CD4-positive, alpha-beta T cell (primary cell): ENCODE data around the gene SLMAP. TPM values are rescaled to one million over a fixed set of nuclear protein-coding genes. Genes with fewer than 3 reads are reported as not detected.

Source experiments
- ATAC-seq: fragments of 200-7000 bp; cut with Tn5 transposase; one replicate; pipeline ENCODE4 v1.10.0; 2022; ENCODE audit warnings: mild to moderate bottlenecking; ENCODE audit not compliant: poor library complexity
- CTCF ChIA-PET: fragments of 350-600 bp; sonication (Branson Sonifier 250); formaldehyde crosslinking; loops from one replicate; lab custom pipeline; 2021; ENCODE audit warnings: antibody characterized with exemption, inconsistent platforms; lab: Charles Lee
- POLR2A ChIA-PET: fragments of 350-600 bp; sonication (Branson Sonifier 250); formaldehyde crosslinking; loops from one replicate; lab custom pipeline; 2021; ENCODE audit warnings: antibody characterized with exemption, inconsistent platforms; lab: Charles Lee
- DNase-seq, 14 experiments: peaks; one replicate each; pipeline ENCODE4 v3.0.0-alpha.2; 2013 to 2020; ENCODE audit warnings: mixed read lengths in 2 of 14
- H3K27ac ChIP-seq, 2 donors: one replicate each; pipeline versions ENCODE4 v1.5.1 to v1.7.0; 2013; ENCODE audit warnings: low read length in 2 of 2, low read depth in 1 of 2, mild to moderate bottlenecking in 1 of 2
- H3K27me3 ChIP-seq, 2 experiments: 1 replicate in 1 of 2; 2 replicates in 1 of 2; pipeline versions ENCODE4 v1.6.1 to v1.7.0; 2013; ENCODE audit warnings: low read length in 2 of 2, control low read depth in 1 of 2, mild to moderate bottlenecking in 1 of 2, moderate library complexity in 1 of 2; ENCODE audit not compliant: insufficient read depth in 2 of 2, control insufficient read depth in 1 of 2
- H3K36me3 ChIP-seq: one replicate; pipeline ENCODE4 v1.6.1; 2013; ENCODE audit warnings: low read length, control low read depth; ENCODE audit not compliant: insufficient read depth
- H3K4me1 ChIP-seq: one replicate; pipeline ENCODE4 v1.6.1; 2013; ENCODE audit warnings: low read length, control low read depth; ENCODE audit not compliant: insufficient read depth
- H3K4me3 ChIP-seq: one replicate; pipeline ENCODE4 v1.5.1; 2013; ENCODE audit warnings: mild to moderate bottlenecking, low read length, moderate library complexity
- H3K9me3 ChIP-seq, 2 experiments: 1 replicate in 1 of 2; 2 replicates in 1 of 2; pipeline versions ENCODE4 v1.6.1 to v1.7.0; 2013; ENCODE audit warnings: low read length in 2 of 2, mild to moderate bottlenecking in 2 of 2, control low read depth in 1 of 2, moderate library complexity in 1 of 2; ENCODE audit not compliant: control insufficient read depth in 1 of 2, insufficient read depth in 1 of 2
- H3K27ac Mint-ChIP-seq: one replicate; pipeline ENCODE4 v1.8.0; 2020; ENCODE audit warnings: mixed read lengths
- H3K27me3 Mint-ChIP-seq: one replicate; pipeline ENCODE4 v1.8.0; 2021; ENCODE audit warnings: mixed read lengths
- H3K36me3 Mint-ChIP-seq: one replicate; pipeline ENCODE4 v1.8.0; 2021; ENCODE audit warnings: low read depth, mixed read lengths
- H3K4me1 Mint-ChIP-seq: one replicate; pipeline ENCODE4 v1.8.0; 2021; ENCODE audit warnings: low read depth, mixed read lengths
- H3K4me3 Mint-ChIP-seq: one replicate; pipeline ENCODE4 v1.8.0; 2020; ENCODE audit warnings: mild to moderate bottlenecking, mixed read lengths
- H3K9me3 Mint-ChIP-seq: one replicate; pipeline ENCODE4 v1.8.0; 2020; ENCODE audit warnings: mixed read lengths
- intact Hi-C, 2 experiments: fragments of 100-400 bp; cut with DNase I in 1 of 2; cut with micrococcal nuclease in 1 of 2; formaldehyde crosslinking; loops; one replicate each; pipeline versions ENCODE4 v1.15.1 to v1.9.0; 2023 to 2025; cut with DNase I, micrococcal nuclease
- total RNA-seq, 174 experiments: library from RNA in 2 of 174; stranded (reverse) in 2 of 174; gene quantifications; one replicate each; pipeline ENCODE4 v1.2.3 and lab custom pipeline; 2021 to 2026
- TF ChIP-seq, protein P1 (sequence below): fragments of 200-600 bp; IDR thresholded peaks from one replicate; pipeline ENCODE4 v1.8.0; 2022; ENCODE audit warnings: antibody characterized with exemption, mild to moderate bottlenecking

SLMAP gene
- total RNA-seq, 2 experiments from 2014 or later: 51.3 to 52.2 TPM

DNA sequence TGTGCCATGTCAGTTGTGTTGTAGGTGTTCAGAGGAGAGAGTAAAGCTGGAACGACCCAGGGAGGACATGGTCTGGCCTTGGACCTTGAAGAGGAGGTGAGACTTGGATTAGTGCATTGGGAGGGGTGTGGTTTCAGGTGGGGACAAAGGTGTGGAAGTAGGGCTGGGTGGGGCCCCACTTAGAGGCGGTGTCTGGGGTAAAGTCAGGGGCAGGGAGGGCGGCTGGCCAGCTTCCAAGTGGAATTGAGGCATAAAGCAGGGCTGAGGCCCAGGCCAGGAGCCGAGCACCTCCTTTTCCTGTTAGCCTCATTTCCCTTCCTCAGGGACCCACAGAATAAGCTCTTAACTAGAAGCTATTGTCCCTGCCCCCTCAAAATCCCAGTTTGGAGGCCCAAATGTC is 215.9 kb downstream of the SLMAP start:
- H3K36me3 ChIP-seq: no peaks in the 10 kb centered on the region
- TF ChIP-seq, protein P1, sequence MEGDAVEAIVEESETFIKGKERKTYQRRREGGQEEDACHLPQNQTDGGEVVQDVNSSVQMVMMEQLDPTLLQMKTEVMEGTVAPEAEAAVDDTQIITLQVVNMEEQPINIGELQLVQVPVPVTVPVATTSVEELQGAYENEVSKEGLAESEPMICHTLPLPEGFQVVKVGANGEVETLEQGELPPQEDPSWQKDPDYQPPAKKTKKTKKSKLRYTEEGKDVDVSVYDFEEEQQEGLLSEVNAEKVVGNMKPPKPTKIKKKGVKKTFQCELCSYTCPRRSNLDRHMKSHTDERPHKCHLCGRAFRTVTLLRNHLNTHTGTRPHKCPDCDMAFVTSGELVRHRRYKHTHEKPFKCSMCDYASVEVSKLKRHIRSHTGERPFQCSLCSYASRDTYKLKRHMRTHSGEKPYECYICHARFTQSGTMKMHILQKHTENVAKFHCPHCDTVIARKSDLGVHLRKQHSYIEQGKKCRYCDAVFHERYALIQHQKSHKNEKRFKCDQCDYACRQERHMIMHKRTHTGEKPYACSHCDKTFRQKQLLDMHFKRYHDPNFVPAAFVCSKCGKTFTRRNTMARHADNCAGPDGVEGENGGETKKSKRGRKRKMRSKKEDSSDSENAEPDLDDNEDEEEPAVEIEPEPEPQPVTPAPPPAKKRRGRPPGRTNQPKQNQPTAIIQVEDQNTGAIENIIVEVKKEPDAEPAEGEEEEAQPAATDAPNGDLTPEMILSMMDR: no peak
- CTCF ChIA-PET: no interaction called here
- H3K27ac ChIP-seq: no peak overlapping the region
- H3K4me1 ChIP-seq: peaks cover 17% of the 10 kb centered on the region
- no peaks in the 10 kb centered on the region for H3K36me3 Mint-ChIP-seq
- H3K27ac Mint-ChIP-seq: no peak overlapping the region
- H3K4me3 ChIP-seq: no peak overlapping the region
- H3K27me3 Mint-ChIP-seq: no peaks in the 10 kb centered on the region
- no peak for DNase-seq
- POLR2A ChIA-PET: no interaction called here
- intact Hi-C loops: no loop called here
- peaks cover 24% of the 10 kb centered on the region for H3K4me1 Mint-ChIP-seq
- H3K9me3 ChIP-seq: peaks cover 0 to 8% of the 10 kb centered on the region in 2 experiments
- no peak for ATAC-seq
- no peaks in the 10 kb centered on the region for H3K27me3 ChIP-seq
- H3K9me3 Mint-ChIP-seq: peaks cover 6% of the 10 kb centered on the region
- H3K4me3 Mint-ChIP-seq: no peak overlapping the region

DNA sequence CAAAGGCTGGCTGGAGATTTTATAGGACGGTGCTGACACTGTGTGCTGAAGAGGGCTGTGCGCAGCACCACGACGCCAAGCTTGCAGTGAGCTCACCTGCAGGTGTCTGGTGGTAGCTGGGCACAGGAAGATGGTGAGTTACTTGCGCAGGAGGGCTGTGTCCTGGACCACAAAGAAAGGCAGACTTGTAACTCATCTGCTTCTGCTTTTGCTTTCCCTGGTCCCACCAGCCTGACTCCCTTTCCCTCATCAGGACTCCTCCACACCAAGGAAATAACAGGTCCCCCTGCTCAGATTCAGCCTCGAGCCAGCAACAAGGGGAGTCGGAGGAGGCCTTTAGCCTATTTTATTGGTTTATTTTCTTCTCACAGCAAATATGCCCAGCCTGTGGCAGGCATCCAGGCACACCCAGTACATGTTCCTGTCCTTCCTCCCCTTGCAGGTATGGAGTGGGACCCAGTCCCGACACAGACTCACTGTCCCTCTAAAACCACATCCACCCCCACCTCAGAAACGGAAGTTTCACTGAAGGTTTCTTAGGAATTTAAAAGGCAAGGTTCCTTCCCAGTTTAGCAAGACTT is 216.5 kb downstream of the SLMAP start:
- Histone ChIP-seq H3K27me3 (no peaks in the 10 kb centered on the region), H3K9me3 (peaks cover 0 to 5% of the 10 kb centered on the region in 2 experiments), H3K36me3 (no peaks in the 10 kb centered on the region), H3K27ac (no peak overlapping the region), H3K4me3 (no peak overlapping the region), H3K4me1 (peaks cover 10% of the 10 kb centered on the region)
- Mint-ChIP-seq H3K27me3 (no peaks in the 10 kb centered on the region), H3K36me3 (no peaks in the 10 kb centered on the region), H3K4me3 (no peak overlapping the region), H3K9me3 (peaks cover 2% of the 10 kb centered on the region), H3K27ac (no peak overlapping the region), H3K4me1 (peaks cover 18% of the 10 kb centered on the region)
- ChIA-PET POLR2A (no interaction called here), CTCF (no interaction called here)
- intact Hi-C loops: no loop called here
- DNase-seq (no peak), ATAC-seq (no peak)
- TF ChIP-seq, protein P1: no peak

DNA sequence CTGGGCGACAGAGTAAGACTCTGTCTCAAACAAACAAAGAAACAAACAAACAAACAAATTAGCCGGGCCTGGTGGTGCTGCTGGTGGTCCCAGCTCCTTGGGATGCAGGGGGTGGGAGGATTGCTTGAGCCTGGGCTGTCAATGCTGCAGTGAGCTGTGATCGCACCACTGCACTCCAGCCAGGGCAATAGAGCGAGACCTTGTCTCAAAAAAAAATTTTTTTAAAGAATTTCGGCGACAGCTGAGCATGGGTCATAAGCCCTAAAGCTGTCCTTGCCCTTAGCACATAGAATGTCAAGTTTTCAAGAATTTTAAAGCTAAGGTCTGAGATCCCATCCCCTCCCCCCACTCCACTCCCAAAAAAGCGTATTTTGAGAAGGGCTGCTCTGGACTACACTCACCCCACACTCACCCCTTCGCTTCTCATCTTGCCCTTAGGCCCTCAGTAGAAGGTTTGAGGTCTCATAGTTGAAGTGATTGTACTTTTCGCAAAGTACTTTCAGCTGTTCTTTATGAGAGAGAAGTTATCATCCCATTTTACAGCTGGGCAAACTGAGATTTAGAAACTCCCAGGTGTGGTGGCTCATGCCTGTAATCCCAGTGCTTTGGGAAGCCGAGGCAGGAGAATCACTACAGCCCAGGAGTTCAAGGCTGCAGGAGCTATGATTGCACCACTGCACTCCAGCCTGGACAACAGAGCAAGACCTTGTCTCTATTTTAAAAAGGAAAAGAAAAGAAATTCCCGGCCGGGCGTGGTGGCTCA is 217.8 kb downstream of the SLMAP start:
- no peak overlapping the region for H3K27ac ChIP-seq
- H3K4me3 ChIP-seq: no peak overlapping the region
- no peak overlapping the region for H3K27ac Mint-ChIP-seq
- CTCF ChIA-PET: no interaction called here
- no peak for DNase-seq
- H3K4me1 ChIP-seq: no peaks in the 10 kb centered on the region
- TF ChIP-seq, protein P1: no peak
- no peaks in the 10 kb centered on the region for H3K27me3 ChIP-seq
- no peaks in the 10 kb centered on the region for H3K36me3 Mint-ChIP-seq
- ATAC-seq: no peak
- no peaks in the 10 kb centered on the region for H3K27me3 Mint-ChIP-seq
- H3K9me3 Mint-ChIP-seq: no peaks in the 10 kb centered on the region
- intact Hi-C loops: no loop called here
- POLR2A ChIA-PET: no interaction called here
- no peak overlapping the region for H3K4me3 Mint-ChIP-seq
- no peaks in the 10 kb centered on the region for H3K36me3 ChIP-seq
- H3K4me1 Mint-ChIP-seq: peaks cover 9% of the 10 kb centered on the region
- no peaks in the 10 kb centered on the region for H3K9me3 ChIP-seq
